Natural killer cell (primary cell): ENCODE results near the gene ADM. TPM values are rescaled to one million over a fixed set of nuclear protein-coding genes. Genes with fewer than 3 reads are reported as not detected.

Source experiments
- ATAC-seq, 3 donors: fragments of 150-1000 bp in 2 of 3; fragments of 200-7000 bp in 1 of 3; cut with Tn5 transposase; 1 replicate in 1 of 3; 2 replicates in 2 of 3; pipeline ENCODE4 v1.10.0; 2021; ENCODE audit warnings: mild to moderate bottlenecking in 2 of 3, moderate library complexity in 2 of 3
- DNase-seq, 2 donors: peaks; one replicate each; pipeline versions ENCODE4 v3.0.0 to v3.0.0-alpha.2; 2013 to 2021; ENCODE audit warnings: mixed read lengths in 1 of 2
- H3K27ac ChIP-seq: one replicate; pipeline ENCODE4 v1.5.1; 2013; ENCODE audit warnings: mild to moderate bottlenecking, low read length
- H3K27me3 ChIP-seq: one replicate; pipeline ENCODE4 v1.6.1; 2013; ENCODE audit warnings: low read length; ENCODE audit not compliant: control insufficient read depth, insufficient read depth
- H3K36me3 ChIP-seq: one replicate; pipeline ENCODE4 v1.6.1; 2013; ENCODE audit warnings: low read length; ENCODE audit not compliant: control insufficient read depth, insufficient read depth
- H3K4me1 ChIP-seq: one replicate; pipeline ENCODE4 v1.6.1; 2013; ENCODE audit warnings: low read length; ENCODE audit not compliant: control insufficient read depth, insufficient read depth
- H3K4me3 ChIP-seq: one replicate; pipeline ENCODE4 v1.5.1; 2013; ENCODE audit warnings: low read length
- H3K9me3 ChIP-seq: one replicate; pipeline ENCODE4 v1.6.1; 2013; ENCODE audit warnings: low read length; ENCODE audit not compliant: control insufficient read depth, insufficient read depth
- H3K27ac Mint-ChIP-seq, 2 donors: one replicate each; pipeline ENCODE4 v1.8.0; 2022; ENCODE audit warnings: mild to moderate bottlenecking in 2 of 2, mixed read lengths in 2 of 2, moderate library complexity in 1 of 2
- H3K27me3 Mint-ChIP-seq, 2 donors: one replicate each; pipeline ENCODE4 v1.8.0; 2022; ENCODE audit warnings: low read depth in 2 of 2, mixed read lengths in 2 of 2
- H3K36me3 Mint-ChIP-seq: one replicate; pipeline ENCODE4 v1.8.0; 2022; ENCODE audit warnings: mixed read lengths
- H3K4me1 Mint-ChIP-seq, 2 donors: one replicate each; pipeline ENCODE4 v1.8.0; 2022; ENCODE audit warnings: mixed read lengths in 2 of 2
- H3K4me3 Mint-ChIP-seq: one replicate; pipeline ENCODE4 v1.8.0; 2022; ENCODE audit warnings: mild to moderate bottlenecking, moderate library complexity, mixed read lengths
- H3K9me3 Mint-ChIP-seq, 2 donors: one replicate each; pipeline ENCODE4 v1.8.0; 2022; ENCODE audit warnings: mixed read lengths in 2 of 2
- WGBS: methylation state at CpG from one replicate; pipeline ENCODE4 v1.1.7; 2013; ENCODE audit warnings: missing lambda C conversion rate; ENCODE audit not compliant: insufficient coverage; 5-methylcytosine and 5-hydroxymethylcytosine counted together
- intact Hi-C: fragments of 100-400 bp; cut with micrococcal nuclease; formaldehyde crosslinking; loops from one replicate; pipeline ENCODE4 v1.14.2; 2022
- total RNA-seq, 4 donors: library from RNA; stranded (reverse); fragments of 120-200 nt in 1 of 4; gene quantifications; one replicate each; pipeline versions ENCODE4 v1.2.3 to v1.2.4, GENCODE V29; 2013 to 2022
- TF ChIP-seq, protein P1 (sequence below): fragments of 200-600 bp; IDR thresholded peaks from one replicate; pipeline ENCODE4 v1.8.0; 2022; ENCODE audit warnings: antibody characterized with exemption

ADM gene
- total RNA-seq, 3 donors from 2014 or later (not counting 1 experiment from before 2014, with no cell fraction given), result 0.82 to 7.0 (median 5.8) TPM

DNA sequence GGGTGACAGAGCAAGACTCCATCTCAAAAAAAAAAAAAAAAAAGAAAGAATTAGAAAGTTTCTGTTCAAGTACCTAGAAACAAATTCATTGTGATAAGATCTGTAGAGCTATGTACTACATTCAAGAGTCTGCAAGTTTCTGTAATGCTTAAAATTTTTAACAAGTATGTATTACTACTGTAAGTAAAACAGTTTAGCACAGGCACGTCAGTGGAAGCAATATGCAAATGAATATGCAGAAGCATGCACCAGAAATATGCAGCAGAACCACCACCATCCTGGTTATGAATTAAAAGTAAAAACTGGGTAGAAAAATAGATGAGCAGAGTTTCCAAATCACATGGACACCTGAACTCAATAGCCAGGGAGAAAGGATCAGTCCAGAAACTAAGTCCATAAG is 30.1 kb upstream of the ADM start:
- intact Hi-C loops, result no loop called here
- Histone ChIP-seq H3K36me3 (no peaks in the 10 kb centered on the region), H3K4me3 (no peak overlapping the region), H3K9me3 (no peaks in the 10 kb centered on the region), H3K4me1 (no peaks in the 10 kb centered on the region), H3K27me3 (no peaks in the 10 kb centered on the region), H3K27ac (no peak overlapping the region)
- ATAC-seq (no peak), DNase-seq (no peak)
- Mint-ChIP-seq H3K4me3 (no peak overlapping the region), H3K4me1 (no peaks in the 10 kb centered on the region), H3K9me3 (no peaks in the 10 kb centered on the region), H3K27ac (no peak overlapping the region), H3K36me3 (no peaks in the 10 kb centered on the region), H3K27me3 (no peaks in the 10 kb centered on the region)
- TF ChIP-seq, protein P1, sequence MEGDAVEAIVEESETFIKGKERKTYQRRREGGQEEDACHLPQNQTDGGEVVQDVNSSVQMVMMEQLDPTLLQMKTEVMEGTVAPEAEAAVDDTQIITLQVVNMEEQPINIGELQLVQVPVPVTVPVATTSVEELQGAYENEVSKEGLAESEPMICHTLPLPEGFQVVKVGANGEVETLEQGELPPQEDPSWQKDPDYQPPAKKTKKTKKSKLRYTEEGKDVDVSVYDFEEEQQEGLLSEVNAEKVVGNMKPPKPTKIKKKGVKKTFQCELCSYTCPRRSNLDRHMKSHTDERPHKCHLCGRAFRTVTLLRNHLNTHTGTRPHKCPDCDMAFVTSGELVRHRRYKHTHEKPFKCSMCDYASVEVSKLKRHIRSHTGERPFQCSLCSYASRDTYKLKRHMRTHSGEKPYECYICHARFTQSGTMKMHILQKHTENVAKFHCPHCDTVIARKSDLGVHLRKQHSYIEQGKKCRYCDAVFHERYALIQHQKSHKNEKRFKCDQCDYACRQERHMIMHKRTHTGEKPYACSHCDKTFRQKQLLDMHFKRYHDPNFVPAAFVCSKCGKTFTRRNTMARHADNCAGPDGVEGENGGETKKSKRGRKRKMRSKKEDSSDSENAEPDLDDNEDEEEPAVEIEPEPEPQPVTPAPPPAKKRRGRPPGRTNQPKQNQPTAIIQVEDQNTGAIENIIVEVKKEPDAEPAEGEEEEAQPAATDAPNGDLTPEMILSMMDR, result no peak
- no CpG with 5 or more reads among the region's 1 CpG for WGBS

DNA sequence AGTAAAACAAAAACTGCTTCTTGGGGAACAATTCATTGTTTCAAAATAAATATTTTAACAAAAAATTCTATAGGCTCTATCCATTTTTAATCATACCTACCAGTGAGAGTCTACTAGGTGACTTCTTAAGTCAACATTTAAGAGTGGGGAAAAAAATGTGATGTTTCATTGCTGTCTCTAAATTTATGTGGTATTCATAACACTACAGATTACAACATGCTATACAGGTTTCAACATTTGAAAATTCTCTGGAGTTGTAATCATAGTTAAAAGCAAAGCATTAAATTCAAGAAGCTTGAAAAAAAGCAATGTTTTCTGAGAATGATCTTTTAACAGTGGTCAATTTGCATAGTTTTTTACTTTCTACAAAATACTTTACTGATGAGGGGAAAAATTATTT is 29.2 kb upstream of the ADM start:
- Histone ChIP-seq H3K4me3 (no peak overlapping the region), H3K27ac (no peak overlapping the region), H3K4me1 (no peaks in the 10 kb centered on the region), H3K9me3 (no peaks in the 10 kb centered on the region), H3K36me3 (no peaks in the 10 kb centered on the region), H3K27me3 (no peaks in the 10 kb centered on the region)
- TF ChIP-seq, protein P1, result no peak
- H3K27me3 Mint-ChIP-seq, result no peaks in the 10 kb centered on the region
- H3K4me3 Mint-ChIP-seq, result no peak overlapping the region
- no peaks in the 10 kb centered on the region for H3K9me3 Mint-ChIP-seq
- ATAC-seq (no peak), DNase-seq (no peak)
- H3K36me3 Mint-ChIP-seq, result no peaks in the 10 kb centered on the region
- peaks cover 0 to 4% of the 10 kb centered on the region in 2 donors for H3K4me1 Mint-ChIP-seq
- intact Hi-C loops, result no loop called here
- H3K27ac Mint-ChIP-seq, result no peak overlapping the region

DNA sequence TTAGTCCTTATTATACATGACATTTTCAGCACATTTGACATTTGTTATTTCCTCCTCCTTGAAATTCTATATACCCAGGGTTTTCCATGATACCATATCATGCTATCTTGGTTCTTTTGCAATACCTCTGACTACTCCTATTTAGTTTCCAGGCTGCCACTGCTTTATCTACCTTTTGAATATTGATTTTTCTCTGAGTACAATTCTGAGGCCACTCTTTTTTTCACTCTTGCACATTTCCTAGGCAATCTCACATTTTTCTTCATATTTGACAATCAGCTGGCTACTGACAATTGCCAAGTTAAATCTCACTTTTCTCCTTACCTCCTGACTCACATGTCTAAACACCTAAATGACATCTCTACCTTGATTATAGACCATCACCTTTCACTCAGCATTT is 22.8 kb upstream of the ADM start:
- no peak overlapping the region for H3K4me3 Mint-ChIP-seq
- Histone ChIP-seq H3K27me3 (no peaks in the 10 kb centered on the region), H3K27ac (no peak overlapping the region), H3K36me3 (no peaks in the 10 kb centered on the region), H3K9me3 (no peaks in the 10 kb centered on the region), H3K4me1 (no peaks in the 10 kb centered on the region), H3K4me3 (no peak overlapping the region)
- no peak for ATAC-seq
- H3K27ac Mint-ChIP-seq, result no peak overlapping the region
- TF ChIP-seq, protein P1, result no peak
- DNase-seq, result no peak
- no peaks in the 10 kb centered on the region for H3K9me3 Mint-ChIP-seq
- intact Hi-C loops, result no loop called here
- peaks cover 7 to 8% of the 10 kb centered on the region in 2 donors for H3K4me1 Mint-ChIP-seq
- H3K36me3 Mint-ChIP-seq, result no peaks in the 10 kb centered on the region
- no peaks in the 10 kb centered on the region for H3K27me3 Mint-ChIP-seq

DNA sequence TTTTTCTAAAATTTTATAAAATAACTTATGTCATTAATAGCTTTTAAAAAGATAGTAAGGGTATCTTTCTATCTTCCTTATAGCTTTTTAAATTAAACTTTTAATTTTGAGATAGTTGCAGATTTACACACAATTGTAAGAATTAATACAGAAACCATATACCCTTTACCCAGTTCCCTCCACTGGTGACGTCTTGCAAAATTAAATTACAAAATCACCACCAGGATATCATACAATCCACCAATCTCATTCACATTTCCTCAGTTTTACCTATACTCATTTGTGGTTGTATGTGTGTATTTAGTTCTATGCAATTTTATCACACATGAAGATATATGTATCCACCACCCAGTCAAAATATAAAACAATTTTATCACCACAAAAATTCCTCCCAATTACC is 20.9 kb upstream of the ADM start:
- 40% methylated on average over 1 of the region's 1 CpG for WGBS
- Mint-ChIP-seq H3K4me1 (peaks cover 8 to 14% of the 10 kb centered on the region in 2 donors), H3K4me3 (no peak overlapping the region), H3K36me3 (no peaks in the 10 kb centered on the region), H3K27me3 (no peaks in the 10 kb centered on the region), H3K27ac (no peak overlapping the region), H3K9me3 (no peaks in the 10 kb centered on the region)
- TF ChIP-seq, protein P1, result no peak
- ATAC-seq (no peak), DNase-seq (no peak)
- no peak overlapping the region for H3K4me3 ChIP-seq
- no peaks in the 10 kb centered on the region for H3K36me3 ChIP-seq
- no peaks in the 10 kb centered on the region for H3K4me1 ChIP-seq
- H3K27me3 ChIP-seq, result no peaks in the 10 kb centered on the region
- no peak overlapping the region for H3K27ac ChIP-seq
- intact Hi-C loops, result no loop called here
- H3K9me3 ChIP-seq, result no peaks in the 10 kb centered on the region
